Raji (cell line): ENCODE measurements around the gene OR6B3.

Experiments used
- POLR2A ChIP-seq: IDR thresholded peaks from 2 replicates; pipeline ENCODE4 v1.6.1; 2011; ENCODE audit warnings: low read depth, low read length, control low read depth; ENCODE audit not compliant: insufficient read depth

OR6B3 gene

DNA sequence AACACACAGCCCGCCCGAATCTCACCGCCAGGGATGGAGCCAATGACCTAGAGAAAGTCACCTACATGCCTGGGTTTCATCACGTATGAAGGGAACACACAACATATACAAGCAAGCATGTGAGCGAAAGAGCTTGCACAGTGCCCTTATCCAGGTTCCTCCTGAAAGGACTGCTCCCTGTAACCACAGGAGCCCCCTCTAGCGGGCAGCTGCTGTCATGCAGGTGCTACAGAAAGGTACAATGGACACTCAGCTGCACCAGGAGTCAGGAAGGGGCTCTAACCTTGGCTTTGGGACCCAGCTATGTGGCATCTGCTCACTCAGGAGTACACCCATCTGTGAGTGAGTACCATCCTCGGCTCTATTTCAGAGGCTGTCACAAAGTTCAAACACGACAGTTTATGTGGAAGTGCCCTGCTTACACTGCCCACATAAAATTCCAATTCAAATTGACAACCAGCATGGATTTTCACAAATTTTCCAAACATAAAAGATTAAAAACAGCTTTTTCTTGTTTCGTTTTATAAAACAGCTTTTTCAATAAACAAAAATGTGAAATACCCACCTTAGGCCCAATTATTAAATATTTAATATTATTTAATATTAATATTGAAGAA is 31.7 kb downstream of the OR6B3 start:
- no peak for TF ChIP-seq POLR2A

DNA sequence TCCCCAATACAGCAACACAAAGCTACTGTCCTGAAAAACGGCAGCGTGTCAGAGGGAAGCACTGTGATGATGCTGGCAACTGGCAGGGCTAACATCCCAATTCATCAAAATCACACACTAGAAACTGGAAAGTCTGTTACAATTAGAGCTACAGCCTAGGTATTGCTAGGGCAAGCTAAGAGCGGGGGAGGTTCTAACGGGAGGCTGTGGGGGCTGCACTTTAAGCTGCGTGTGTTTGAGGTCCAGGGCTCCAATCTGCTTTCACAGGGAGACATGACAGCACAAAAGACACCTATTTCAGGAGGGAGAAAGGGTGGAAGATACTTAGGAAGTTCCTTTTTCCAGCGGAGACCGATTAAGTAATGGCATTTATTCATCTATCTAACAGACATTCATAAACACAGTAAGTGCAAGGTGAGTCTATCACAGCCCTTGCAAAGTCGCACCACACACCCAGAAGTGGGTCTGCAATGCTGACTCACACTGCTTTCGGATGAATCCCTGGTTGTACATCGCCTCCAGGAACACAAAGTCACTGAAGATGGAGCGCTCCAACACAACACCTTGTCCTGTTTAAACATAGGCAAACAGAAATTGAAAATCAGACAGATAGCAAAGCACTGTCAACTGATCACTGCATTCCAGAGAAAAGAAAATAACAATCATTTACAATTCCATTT is 35.1 kb downstream of the OR6B3 start:
- no peak for TF ChIP-seq POLR2A

DNA sequence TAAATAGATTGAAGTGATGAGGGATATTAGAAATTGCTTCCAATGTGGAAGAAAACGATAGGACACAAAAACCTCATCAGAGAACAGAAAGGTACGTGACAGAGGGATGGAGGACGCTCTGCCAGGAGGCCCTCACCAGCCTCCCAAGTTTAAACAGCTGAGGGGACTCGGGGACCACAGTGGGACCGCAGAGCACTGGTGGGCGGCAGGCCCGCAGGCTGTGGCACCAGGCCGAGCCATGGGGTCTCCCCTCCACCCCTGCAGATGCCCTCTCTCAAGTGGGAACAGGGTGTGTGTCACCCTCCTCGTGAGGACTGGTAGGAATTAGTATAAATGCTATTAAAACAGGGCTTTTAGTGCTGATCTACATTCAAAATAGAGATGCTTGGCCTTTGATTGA is 39.0 kb downstream of the OR6B3 start:
- no peak for TF ChIP-seq POLR2A

DNA sequence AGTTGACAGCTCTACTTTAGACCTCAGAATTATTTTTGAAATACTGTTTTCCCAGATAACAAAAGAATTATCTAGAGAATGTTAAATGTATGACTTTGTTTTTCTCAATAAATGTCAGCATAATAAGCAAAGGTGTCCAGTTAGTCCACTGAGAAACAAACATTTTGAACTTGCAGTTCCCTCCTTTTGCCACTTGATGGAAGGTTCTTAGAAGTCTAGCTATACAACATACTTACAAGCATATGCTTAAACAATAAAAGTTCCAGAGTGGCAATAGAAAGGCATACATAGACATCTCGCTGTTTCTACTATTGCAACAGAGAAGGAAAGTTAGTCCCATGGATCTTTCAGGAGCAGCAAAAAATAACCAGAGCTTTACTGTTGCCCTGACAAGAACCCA is 40.0 kb downstream of the OR6B3 start:
- TF ChIP-seq POLR2A, result no peak

DNA sequence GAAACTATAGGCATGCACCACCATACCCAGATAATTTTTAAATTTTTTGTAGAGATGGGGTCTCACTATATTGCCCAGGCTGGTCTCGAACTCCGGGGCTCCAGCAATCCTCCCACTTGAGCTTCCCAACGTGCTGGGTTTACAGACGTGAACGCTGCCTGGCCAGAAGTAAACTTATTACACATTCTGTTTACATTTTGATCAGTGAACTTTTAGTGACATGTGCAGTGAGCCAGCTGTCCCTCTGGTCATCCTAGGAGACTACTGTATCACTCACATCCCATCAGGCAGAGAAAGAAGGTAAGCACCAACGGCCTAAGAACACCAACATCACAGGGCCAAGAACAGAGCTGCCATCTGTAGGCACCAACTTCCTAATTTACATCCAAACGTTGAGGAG is 50.3 kb downstream of the OR6B3 start:
- no peak for TF ChIP-seq POLR2A

DNA sequence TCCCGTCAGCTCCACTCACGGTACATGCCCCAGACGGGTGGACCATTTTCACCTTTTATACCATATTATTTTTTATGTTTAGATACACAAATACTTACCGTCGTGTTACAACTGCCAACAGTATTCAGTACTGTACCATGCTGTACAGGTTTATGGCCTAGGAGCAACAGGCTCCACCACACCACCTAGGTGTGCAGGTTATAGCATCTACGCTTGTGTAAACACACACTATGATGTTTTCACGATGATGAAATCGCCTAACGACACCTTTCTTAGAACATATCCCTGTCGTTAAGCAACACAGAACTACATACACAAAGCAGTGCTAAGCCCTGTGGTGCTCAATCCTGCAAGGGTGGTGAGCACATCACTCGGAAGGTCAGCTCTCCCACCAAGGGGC is 52.6 kb downstream of the OR6B3 start:
- no peak for TF ChIP-seq POLR2A

DNA sequence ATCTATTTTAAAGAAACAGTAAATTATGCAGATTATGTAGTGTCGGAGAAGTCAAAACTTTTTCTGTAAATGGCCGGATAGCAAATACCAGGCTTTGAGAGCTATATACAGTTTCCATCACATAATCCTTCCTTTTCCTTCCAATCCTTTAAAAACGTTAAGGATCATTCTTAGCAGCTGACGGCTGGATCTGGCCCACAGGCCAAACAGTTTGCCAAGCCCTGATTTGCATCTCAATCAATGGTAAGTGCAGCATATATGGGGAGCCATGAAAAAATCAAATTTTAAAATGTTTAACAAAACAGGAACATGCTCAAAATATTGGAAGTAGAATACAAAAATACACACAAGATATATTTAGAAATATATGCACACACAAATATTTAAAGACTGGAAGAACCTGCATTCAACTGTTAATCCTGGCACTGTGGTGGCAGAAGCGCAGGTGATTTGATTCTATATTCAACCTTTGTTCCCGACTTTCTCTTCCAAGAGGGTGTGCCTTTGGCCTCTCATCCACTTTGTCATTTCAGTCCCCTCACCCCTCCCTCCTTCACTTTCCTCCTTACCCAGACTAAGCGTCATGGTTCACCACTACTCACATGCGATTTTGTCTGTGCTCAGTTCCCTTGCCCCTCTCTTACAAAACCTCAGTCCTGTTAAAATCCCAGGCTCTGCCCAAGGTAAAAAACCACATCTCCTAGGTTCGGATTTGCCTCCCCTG is 55.5 kb downstream of the OR6B3 start:
- no peak for TF ChIP-seq POLR2A
